Uterus (tissue), 2 donors: ENCODE measurements around the gene MAML1.

Source experiments
- CTCF ChIP-seq, 4 experiments: fragments of 200-600 bp in 2 of 4; fragments of 450-650 bp in 2 of 4; sonication (generic) in 2 of 4; IDR thresholded peaks; one replicate each; pipeline ENCODE4 v1.5.1; 2016 to 2019; ENCODE audit warnings: antibody characterized with exemption in 4 of 4, mild to moderate bottlenecking in 2 of 4, moderate library complexity in 1 of 4
- POLR2A ChIP-seq, 2 donors: fragments of 450-650 bp; IDR thresholded peaks; one replicate each; pipeline ENCODE4 v1.6.1; 2016; ENCODE audit warnings: antibody characterized with exemption in 2 of 2, mild to moderate bottlenecking in 1 of 2, moderate library complexity in 1 of 2

DNA sequence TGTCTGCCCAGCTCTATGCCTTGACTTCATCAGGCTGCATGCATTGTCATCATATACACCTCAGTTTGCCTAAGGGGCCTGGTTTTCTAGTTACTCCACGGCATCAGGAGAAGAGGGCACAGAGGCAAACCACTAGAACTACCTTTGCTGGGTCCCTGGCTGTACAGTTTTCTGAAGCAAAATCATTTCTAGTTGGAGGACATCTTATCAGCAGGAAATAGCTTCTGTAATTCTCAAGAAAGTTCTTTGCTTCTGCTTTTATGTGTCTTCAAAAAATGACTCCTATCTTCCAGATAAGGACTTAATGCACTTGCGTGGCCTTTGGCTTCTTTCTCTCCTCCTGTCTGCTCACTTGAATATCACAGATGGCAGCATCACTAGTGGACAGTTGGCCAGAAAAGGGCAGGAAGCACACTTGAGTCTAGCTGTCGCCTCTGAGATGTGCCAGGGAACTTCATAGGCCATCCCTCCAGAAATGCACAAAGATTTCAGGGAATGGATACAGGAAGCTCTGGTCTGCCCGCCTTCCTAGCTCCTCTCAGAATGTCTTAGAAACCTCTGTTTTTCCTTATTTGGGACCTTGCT lies 38.8 kb downstream of the MAML1 start:
- no peak for TF ChIP-seq CTCF (IDR thresholded peaks at IDR 0.05)
- TF ChIP-seq POLR2A (IDR thresholded peaks at IDR 0.05), result no peak
